Measurements from ENCODE around the gene LRP1B. TPM values are rescaled to one million over a fixed set of nuclear protein-coding genes. Genes with fewer than 3 reads are reported as not detected.

Gene LRP1B
- total RNA-seq, 2 donors from 2014 or later: 0.79 to 1.8 TPM

DNA sequence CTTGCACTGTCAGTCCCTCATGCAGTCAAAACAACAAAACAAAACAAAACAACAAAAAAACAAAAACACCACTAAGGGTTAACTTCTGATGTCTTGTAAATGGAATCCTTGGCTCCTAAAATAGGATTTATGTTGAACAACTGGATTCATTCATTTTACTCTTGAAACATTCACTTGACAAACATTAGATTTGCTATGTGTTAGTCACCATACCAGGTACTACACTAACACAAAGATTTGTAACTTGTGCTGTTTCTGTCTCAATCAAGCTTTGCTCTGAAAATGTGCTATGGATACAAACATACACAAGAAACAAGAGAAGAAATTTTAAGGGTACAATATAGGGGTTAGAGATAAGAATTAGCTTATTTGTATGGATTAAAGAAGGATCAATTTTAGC lies 812.8 kb downstream of the LRP1B start:
- H3K4me3 Mint-ChIP-seq: no peak overlapping the region
- no peak for DNase-seq
- Histone ChIP-seq H3K27me3 (ENCODE audit: control insufficient read depth, insufficient read depth, low read length, poor library complexity, severe bottlenecking) (no peaks in the 10 kb centered on the region), H3K4me3 (ENCODE audit: low read length) (no peak overlapping the region), H3K4me1 (ENCODE audit: control insufficient read depth, insufficient read depth, low read length) (no peaks in the 10 kb centered on the region), H3K36me3 (ENCODE audit: control insufficient read depth, insufficient read depth, low read length) (no peaks in the 10 kb centered on the region), H3K9ac (ENCODE audit: extremely low read depth, low read length, poor library complexity, severe bottlenecking) (no peak overlapping the region), H3K9me3 (ENCODE audit: control insufficient read depth, low read length) (no peaks in the 10 kb centered on the region), H3K27ac (ENCODE audit: low read depth, low read length) (no peak overlapping the region)
- H3K4me1 Mint-ChIP-seq: no peaks in the 10 kb centered on the region
- no peak overlapping the region for H3K27ac Mint-ChIP-seq
- TF ChIP-seq, protein P1, sequence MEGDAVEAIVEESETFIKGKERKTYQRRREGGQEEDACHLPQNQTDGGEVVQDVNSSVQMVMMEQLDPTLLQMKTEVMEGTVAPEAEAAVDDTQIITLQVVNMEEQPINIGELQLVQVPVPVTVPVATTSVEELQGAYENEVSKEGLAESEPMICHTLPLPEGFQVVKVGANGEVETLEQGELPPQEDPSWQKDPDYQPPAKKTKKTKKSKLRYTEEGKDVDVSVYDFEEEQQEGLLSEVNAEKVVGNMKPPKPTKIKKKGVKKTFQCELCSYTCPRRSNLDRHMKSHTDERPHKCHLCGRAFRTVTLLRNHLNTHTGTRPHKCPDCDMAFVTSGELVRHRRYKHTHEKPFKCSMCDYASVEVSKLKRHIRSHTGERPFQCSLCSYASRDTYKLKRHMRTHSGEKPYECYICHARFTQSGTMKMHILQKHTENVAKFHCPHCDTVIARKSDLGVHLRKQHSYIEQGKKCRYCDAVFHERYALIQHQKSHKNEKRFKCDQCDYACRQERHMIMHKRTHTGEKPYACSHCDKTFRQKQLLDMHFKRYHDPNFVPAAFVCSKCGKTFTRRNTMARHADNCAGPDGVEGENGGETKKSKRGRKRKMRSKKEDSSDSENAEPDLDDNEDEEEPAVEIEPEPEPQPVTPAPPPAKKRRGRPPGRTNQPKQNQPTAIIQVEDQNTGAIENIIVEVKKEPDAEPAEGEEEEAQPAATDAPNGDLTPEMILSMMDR (conservative IDR thresholded peaks at IDR 0.05): no peak
- H3K36me3 Mint-ChIP-seq (ENCODE audit: low read depth): no peaks in the 10 kb centered on the region
- no peaks in the 10 kb centered on the region for H3K27me3 Mint-ChIP-seq (ENCODE audit: insufficient read depth)
- H3K9me3 Mint-ChIP-seq: no peaks in the 10 kb centered on the region

DNA sequence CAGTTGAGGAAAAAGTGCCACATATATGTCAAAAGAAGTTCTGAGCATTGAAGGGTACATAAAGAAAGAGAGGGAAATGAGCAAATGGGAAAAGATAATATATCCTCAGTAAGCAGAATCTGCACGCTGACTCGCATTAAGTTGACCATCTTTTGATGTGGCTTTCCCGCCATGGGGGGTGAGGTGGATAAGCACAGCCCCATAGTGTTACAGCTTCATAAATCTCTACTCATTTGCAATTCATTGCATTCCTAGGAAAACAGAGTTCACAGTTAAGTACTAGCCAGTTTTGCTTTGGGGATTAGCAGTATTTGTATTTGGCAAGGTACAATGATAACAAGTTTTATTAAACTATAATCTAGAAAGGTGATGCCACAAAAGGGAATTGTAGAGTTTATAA lies 814.2 kb downstream of the LRP1B start:
- H3K4me3 Mint-ChIP-seq: no peak overlapping the region
- H3K27ac Mint-ChIP-seq: no peak overlapping the region
- Histone ChIP-seq H3K9me3 (ENCODE audit: control insufficient read depth, low read length) (no peaks in the 10 kb centered on the region), H3K9ac (ENCODE audit: extremely low read depth, low read length, poor library complexity, severe bottlenecking) (no peak overlapping the region), H3K36me3 (ENCODE audit: control insufficient read depth, insufficient read depth, low read length) (no peaks in the 10 kb centered on the region), H3K27ac (ENCODE audit: low read depth, low read length) (no peak overlapping the region), H3K4me1 (ENCODE audit: control insufficient read depth, insufficient read depth, low read length) (no peaks in the 10 kb centered on the region), H3K27me3 (ENCODE audit: control insufficient read depth, insufficient read depth, low read length, poor library complexity, severe bottlenecking) (no peaks in the 10 kb centered on the region), H3K4me3 (ENCODE audit: low read length) (no peak overlapping the region)
- WGBS, 2 experiments (ENCODE audit: insufficient coverage in 1 of 2, insufficient read length in 1 of 2): 90% methylated on average over 3 of the region's 3 CpGs; no CpG with 5 or more reads in 1 of the 2 experiments
- DNase-seq: no peak
- TF ChIP-seq, protein P1 (conservative IDR thresholded peaks at IDR 0.05): no peak
- no peaks in the 10 kb centered on the region for H3K9me3 Mint-ChIP-seq
- H3K27me3 Mint-ChIP-seq (ENCODE audit: insufficient read depth): no peaks in the 10 kb centered on the region
- no peaks in the 10 kb centered on the region for H3K36me3 Mint-ChIP-seq (ENCODE audit: low read depth)
- no peaks in the 10 kb centered on the region for H3K4me1 Mint-ChIP-seq

DNA sequence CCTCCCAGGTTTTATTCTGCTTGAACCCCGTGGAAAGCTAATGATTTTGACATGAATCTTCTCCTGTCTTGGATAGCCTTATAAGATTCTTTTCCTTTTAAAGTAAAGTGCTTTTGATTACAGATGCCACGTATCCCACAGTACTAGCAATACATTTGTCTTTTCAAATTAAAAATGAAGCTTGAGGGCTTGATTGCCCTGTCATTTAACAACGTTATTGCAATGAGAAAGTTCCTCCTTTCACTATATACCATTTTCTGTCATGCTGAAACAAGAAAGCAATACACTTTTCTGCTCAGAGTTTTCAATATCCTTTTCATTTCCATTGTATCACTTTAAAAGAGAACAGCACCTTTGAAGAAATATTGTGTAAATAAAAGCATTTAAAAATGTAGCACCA lies 814.7 kb downstream of the LRP1B start:
- Mint-ChIP-seq H3K4me3 (no peak overlapping the region), H3K27ac (no peak overlapping the region), H3K4me1 (no peaks in the 10 kb centered on the region), H3K36me3 (ENCODE audit: low read depth) (no peaks in the 10 kb centered on the region), H3K27me3 (ENCODE audit: insufficient read depth) (no peaks in the 10 kb centered on the region), H3K9me3 (no peaks in the 10 kb centered on the region)
- no peaks in the 10 kb centered on the region for H3K9me3 ChIP-seq (ENCODE audit: control insufficient read depth, low read length)
- H3K36me3 ChIP-seq (ENCODE audit: control insufficient read depth, insufficient read depth, low read length): no peaks in the 10 kb centered on the region
- no peaks in the 10 kb centered on the region for H3K4me1 ChIP-seq (ENCODE audit: control insufficient read depth, insufficient read depth, low read length)
- H3K27me3 ChIP-seq (ENCODE audit: control insufficient read depth, insufficient read depth, low read length, poor library complexity, severe bottlenecking): no peaks in the 10 kb centered on the region
- 92% methylated on average over 3 of the region's 3 CpGs for WGBS, 2 experiments (ENCODE audit: insufficient coverage in 1 of 2, insufficient read length in 1 of 2)
- H3K4me3 ChIP-seq (ENCODE audit: low read length): no peak overlapping the region
- TF ChIP-seq, protein P1 (conservative IDR thresholded peaks at IDR 0.05): no peak
- H3K27ac ChIP-seq (ENCODE audit: low read depth, low read length): no peak overlapping the region
- no peak for DNase-seq
- no peak overlapping the region for H3K9ac ChIP-seq (ENCODE audit: extremely low read depth, low read length, poor library complexity, severe bottlenecking)
